ENCODE results near the gene PARD3. TPM values are rescaled to one million over a fixed set of nuclear protein-coding genes. Genes with fewer than 3 reads are reported as not detected.

Gene PARD3
- total RNA-seq, 6 experiments from 2014 or later, result 19.1 to 27.8 (median 22.0) TPM

DNA sequence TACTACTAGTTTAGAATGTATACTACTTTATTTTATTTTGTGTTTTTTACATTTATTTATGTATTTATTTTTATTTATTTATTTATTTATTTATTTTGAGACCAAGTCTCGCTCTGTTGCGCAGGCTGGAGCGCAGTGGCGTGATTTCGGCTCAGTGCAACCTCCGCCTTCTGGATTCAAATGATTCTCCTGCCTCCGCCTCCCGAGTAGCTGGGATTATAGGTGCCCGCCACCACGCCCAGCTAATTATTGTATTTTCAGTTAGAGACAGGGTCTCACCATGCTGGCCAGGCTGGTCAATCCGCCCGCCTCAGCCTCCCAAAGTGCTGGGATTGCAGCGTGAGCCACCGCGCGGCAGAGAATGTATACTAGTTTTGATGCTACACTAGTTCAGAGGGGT is 2.0 kb upstream of the PARD3 start:
- ATAC-seq (no peak), DNase-seq (no peak)
- H3K36me3 ChIP-seq, result no peaks in the 10 kb centered on the region
- H3K27me3 ChIP-seq, result no peaks in the 10 kb centered on the region
- TF ChIP-seq POLR2A (IDR thresholded peaks at IDR 0.05), result no peak
- TF ChIP-seq, protein P1, sequence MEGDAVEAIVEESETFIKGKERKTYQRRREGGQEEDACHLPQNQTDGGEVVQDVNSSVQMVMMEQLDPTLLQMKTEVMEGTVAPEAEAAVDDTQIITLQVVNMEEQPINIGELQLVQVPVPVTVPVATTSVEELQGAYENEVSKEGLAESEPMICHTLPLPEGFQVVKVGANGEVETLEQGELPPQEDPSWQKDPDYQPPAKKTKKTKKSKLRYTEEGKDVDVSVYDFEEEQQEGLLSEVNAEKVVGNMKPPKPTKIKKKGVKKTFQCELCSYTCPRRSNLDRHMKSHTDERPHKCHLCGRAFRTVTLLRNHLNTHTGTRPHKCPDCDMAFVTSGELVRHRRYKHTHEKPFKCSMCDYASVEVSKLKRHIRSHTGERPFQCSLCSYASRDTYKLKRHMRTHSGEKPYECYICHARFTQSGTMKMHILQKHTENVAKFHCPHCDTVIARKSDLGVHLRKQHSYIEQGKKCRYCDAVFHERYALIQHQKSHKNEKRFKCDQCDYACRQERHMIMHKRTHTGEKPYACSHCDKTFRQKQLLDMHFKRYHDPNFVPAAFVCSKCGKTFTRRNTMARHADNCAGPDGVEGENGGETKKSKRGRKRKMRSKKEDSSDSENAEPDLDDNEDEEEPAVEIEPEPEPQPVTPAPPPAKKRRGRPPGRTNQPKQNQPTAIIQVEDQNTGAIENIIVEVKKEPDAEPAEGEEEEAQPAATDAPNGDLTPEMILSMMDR (IDR thresholded peaks at IDR 0.05), result no peak
- no peak overlapping the region for H3K4me3 ChIP-seq
- intact Hi-C loops (cut with DNase I), result loop anchor here (10.0 kb wide), 1 partner anchor 92 kb away; no protein-coding TSS in a partner anchor
- H3K4me1 ChIP-seq, result peaks cover 0 to 21% (median 4%) of the 10 kb centered on the region in 4 donors
- no peaks in the 10 kb centered on the region for H3K9me3 ChIP-seq
- 100% methylated on average over 6 of the region's 16 CpGs for WGBS (ENCODE audit: insufficient coverage, low coverage, low lambda C conversion rate, missing lambda C conversion rate)
- H3K27ac ChIP-seq, result no peak overlapping the region

DNA sequence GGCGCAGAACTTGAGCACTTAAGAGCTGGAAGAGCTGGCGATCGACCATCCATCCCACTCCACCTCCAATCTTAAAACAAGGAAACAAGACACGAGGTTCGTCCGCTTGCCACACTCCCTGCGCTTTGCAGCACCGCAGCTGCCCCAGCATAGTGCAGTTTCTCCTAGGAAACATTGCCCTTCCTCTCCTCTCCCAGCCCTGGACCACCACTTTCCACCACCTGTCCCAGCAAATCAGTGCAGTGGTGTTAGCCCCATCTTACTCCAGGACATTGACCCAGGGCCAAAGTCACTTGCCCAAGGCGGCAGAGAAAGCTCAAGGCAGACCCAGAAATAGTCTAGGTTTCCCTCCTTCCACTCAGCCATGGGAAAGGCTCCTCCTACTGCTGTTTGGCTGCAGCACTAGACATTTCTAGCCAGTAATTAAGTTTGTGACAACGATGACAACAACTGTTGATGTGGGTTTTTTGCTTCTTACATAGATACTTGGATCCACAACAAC is 1.5 kb upstream of the PARD3 start:
- no peaks in the 10 kb centered on the region for H3K9me3 ChIP-seq
- WGBS (ENCODE audit: insufficient coverage, low coverage, low lambda C conversion rate, missing lambda C conversion rate), result 29% methylated on average over 6 of the region's 10 CpGs
- intact Hi-C loops (cut with DNase I), result loop anchor here (10.0 kb wide), 1 partner anchor 92 kb away; no protein-coding TSS in a partner anchor

DNA sequence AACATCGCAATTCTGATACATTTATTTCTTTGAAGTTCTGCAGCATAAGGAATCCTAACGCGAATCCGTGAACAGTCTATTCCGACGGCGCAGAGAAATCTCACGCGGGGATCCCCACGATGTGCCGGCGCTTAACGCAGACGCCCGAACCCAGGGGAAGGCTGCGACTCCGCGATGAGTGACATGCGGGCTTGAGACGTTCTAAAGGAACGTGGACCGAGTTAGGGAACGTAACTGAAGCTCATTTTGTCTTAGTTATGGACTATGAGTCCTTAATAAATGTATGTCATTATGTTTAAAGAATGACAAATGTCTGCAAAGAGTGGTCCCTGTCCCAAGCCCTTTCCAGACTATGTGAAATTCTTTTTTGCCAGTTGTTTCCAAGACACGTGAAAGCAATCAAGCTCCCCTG is 995 bp upstream of the PARD3 start:
- peaks cover 0 to 21% (median 4%) of the 10 kb centered on the region in 4 donors for H3K4me1 ChIP-seq
- intact Hi-C loops (cut with DNase I), result loop anchor here (10.0 kb wide), 1 partner anchor 91 kb away; no protein-coding TSS in a partner anchor
- DNase-seq, result no peak
- H3K9me3 ChIP-seq, result no peaks in the 10 kb centered on the region
- H3K27me3 ChIP-seq, result no peaks in the 10 kb centered on the region
- peak overlapping the region in 1 of 3 donors; percentile 40 for H3K27ac ChIP-seq
- peak overlapping the region; percentile 55 to 96 (median 95) for H3K4me3 ChIP-seq
- peak in 1 of 4 donors; percentile 2 for ATAC-seq
- TF ChIP-seq, protein P1 (IDR thresholded peaks at IDR 0.05), result no peak
- TF ChIP-seq POLR2A (IDR thresholded peaks at IDR 0.05), result no peak
- no peaks in the 10 kb centered on the region for H3K36me3 ChIP-seq
- 0% methylated on average over 23 of the region's 24 CpGs for WGBS (ENCODE audit: insufficient coverage, low coverage, low lambda C conversion rate, missing lambda C conversion rate)

More for the DNA sequence above, 1.5 kb upstream of the PARD3 start:
- ATAC-seq, result peak in 3 of 4 donors; percentile 2 to 26 (median 13)
- no peaks in the 10 kb centered on the region for H3K36me3 ChIP-seq
- TF ChIP-seq, protein P1 (IDR thresholded peaks at IDR 0.05), result peak in 1 of 4 donors; percentile 10
- TF ChIP-seq POLR2A (IDR thresholded peaks at IDR 0.05), result no peak
- no peak for DNase-seq
- H3K27me3 ChIP-seq, result no peaks in the 10 kb centered on the region
- peak overlapping the region in 2 of 3 donors; percentile 95 to 96 for H3K4me3 ChIP-seq
- H3K4me1 ChIP-seq, result peaks cover 0 to 21% (median 4%) of the 10 kb centered on the region in 4 donors
- H3K27ac ChIP-seq, result no peak overlapping the region

DNA sequence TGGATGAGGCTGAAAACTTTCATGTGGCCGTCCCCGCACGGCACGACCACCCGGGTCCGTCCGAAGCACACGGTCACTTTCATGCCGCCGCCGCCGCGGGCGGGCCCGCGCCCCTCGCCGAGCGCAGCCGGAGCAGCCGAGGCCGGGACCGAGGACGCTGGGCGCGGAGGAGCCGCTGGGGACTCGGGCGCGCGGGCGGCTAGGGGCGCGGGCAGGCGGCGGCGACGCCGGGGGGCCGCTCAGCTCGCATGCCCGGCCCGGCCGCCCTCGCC is 247 bp downstream of the PARD3 start:
- peak overlapping the region; percentile 69 to 87 (median 76) for H3K27ac ChIP-seq
- H3K9me3 ChIP-seq, result no peaks in the 10 kb centered on the region
- TF ChIP-seq POLR2A (IDR thresholded peaks at IDR 0.05), result no peak
- TF ChIP-seq, protein P1 (IDR thresholded peaks at IDR 0.05), result peak in 1 of 4 donors; percentile 1
- peaks cover 0 to 21% (median 4%) of the 10 kb centered on the region in 4 donors for H3K4me1 ChIP-seq
- H3K4me3 ChIP-seq, result peak overlapping the region; percentile 90 to 96 (median 95)
- H3K36me3 ChIP-seq, result no peaks in the 10 kb centered on the region
- WGBS (ENCODE audit: insufficient coverage, low coverage, low lambda C conversion rate, missing lambda C conversion rate), result no CpG with 5 or more reads among the region's 45 CpGs
- H3K27me3 ChIP-seq, result no peaks in the 10 kb centered on the region
- ATAC-seq (peak in 3 of 4 donors; percentile 2 to 11 (median 3)), DNase-seq (no peak)
- intact Hi-C loops (cut with DNase I), result loop anchor here (10.0 kb wide), 1 partner anchor 90 kb away; no protein-coding TSS in a partner anchor
